ENCODE measurements around the gene TUFM. TPM values are rescaled to one million over a fixed set of nuclear protein-coding genes. Genes with fewer than 3 reads are reported as not detected.

TUFM gene
- total RNA-seq, 1 donor from 2014 or later: 169 TPM

DNA sequence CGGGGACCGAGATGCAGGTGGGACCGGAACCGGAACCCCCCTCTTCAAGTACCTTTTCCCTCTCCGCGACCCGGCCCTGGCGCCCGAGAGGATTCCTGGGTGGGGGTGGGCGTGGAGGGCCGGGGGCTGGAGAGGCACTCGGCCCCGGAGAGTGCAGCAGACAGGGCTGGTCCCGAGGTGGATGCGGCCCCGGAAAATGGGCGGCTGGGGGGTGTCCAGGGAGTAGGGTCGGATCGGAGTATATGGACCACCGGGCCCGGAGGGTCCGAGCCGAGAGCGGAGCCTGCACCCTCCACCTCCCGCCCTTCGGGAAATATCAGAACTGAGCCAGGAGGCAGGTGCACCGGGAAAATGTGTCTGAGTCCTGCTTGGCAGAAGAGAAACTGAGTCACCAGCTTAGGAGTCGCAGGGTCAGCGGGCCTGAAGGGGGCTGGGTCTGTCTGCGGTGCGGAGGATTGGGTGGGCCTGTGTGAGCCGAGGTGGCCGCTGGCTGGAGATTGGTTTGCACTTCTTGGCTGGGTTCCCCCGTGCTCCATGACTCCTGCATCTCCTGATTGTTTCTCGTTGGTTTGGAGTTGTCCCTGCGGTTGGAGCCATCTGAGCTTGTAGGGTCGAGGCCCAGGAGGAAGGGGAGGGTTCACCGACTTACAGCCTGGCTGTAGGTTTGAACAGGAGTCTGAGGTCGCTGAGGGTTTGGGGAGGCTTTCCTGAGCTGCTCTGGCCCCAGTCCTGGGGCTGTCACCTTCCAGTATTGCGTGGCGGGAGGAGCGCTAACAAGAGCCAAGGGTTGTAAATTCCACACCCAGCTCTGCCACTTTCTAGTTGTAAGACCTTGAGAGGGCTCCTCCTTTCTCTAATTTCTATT is 18.0 kb upstream of the TUFM start:
- no peak for DNase-seq (ENCODE audit: low read depth)
- Histone ChIP-seq H3K4me3 (ENCODE audit: low read depth, low read length) (peak overlapping the region; percentile 84), H3K27me3 (ENCODE audit: control insufficient read depth, insufficient read depth, low read length) (no peaks in the 10 kb centered on the region), H3K36me3 (ENCODE audit: control insufficient read depth, insufficient read depth, low read length) (peaks cover 5% of the 10 kb centered on the region)
- TF ChIP-seq CTCF (IDR thresholded peaks at IDR 0.05; ENCODE audit: insufficient read depth, low read length, poor library complexity, severe bottlenecking): no peak

GRCh38 chr16:28859326-28859725 is 13.2 kb upstream of the TUFM start:
- no peak for DNase-seq (ENCODE audit: low read depth)
- TF ChIP-seq CTCF (IDR thresholded peaks at IDR 0.05; ENCODE audit: insufficient read depth, low read length, poor library complexity, severe bottlenecking): no peak
- H3K27me3 ChIP-seq (ENCODE audit: control insufficient read depth, insufficient read depth, low read length): no peaks in the 10 kb centered on the region
- H3K4me3 ChIP-seq (ENCODE audit: low read depth, low read length): no peak overlapping the region
- H3K36me3 ChIP-seq (ENCODE audit: control insufficient read depth, insufficient read depth, low read length): no peaks in the 10 kb centered on the region

DNA sequence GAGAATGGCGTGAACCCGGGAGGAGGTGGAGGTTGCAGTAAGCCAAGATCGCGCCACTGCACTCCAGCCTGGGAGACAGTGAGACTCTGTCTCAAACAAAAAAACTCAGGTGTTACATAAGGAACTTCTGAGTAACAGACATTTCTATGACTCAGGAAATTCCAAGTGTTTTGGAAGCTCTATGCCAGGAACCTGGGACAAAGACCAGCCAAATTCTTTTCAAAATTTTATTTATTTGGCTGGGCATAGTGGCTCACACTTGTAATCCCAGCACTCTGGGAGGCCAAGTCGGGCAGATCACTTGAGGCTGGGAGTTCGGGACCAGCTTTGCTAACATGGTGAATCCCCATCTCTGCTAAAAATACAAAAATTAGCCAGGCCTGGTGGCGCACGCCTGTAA is 12.3 kb upstream of the TUFM start:
- TF ChIP-seq CTCF (IDR thresholded peaks at IDR 0.05; ENCODE audit: insufficient read depth, low read length, poor library complexity, severe bottlenecking): no peak
- Histone ChIP-seq H3K36me3 (ENCODE audit: control insufficient read depth, insufficient read depth, low read length) (no peaks in the 10 kb centered on the region), H3K27me3 (ENCODE audit: control insufficient read depth, insufficient read depth, low read length) (no peaks in the 10 kb centered on the region), H3K4me3 (ENCODE audit: low read depth, low read length) (no peak overlapping the region)
- no peak for DNase-seq (ENCODE audit: low read depth)

DNA sequence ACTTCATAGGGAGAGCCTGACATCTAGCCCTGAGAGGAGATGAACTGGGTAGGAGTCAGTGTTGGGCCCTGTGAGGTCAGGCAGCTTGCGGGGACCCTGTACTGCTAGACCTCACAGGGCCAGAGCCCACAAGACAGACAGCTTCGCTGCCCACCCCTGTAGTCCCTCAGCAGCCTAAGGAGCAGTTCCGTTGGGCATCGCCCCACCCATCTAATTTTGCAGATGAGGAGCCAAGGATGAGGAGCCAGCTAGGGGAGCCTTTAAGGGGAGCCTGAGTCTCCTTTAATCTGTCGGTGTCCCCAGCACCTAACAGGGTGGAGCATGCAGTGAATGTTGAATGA is 755 bp upstream of the TUFM start:
- H3K36me3 ChIP-seq (ENCODE audit: control insufficient read depth, insufficient read depth, low read length): peaks cover 2% of the 10 kb centered on the region
- peak overlapping the region; percentile 93 for H3K4me3 ChIP-seq (ENCODE audit: low read depth, low read length)
- no peaks in the 10 kb centered on the region for H3K27me3 ChIP-seq (ENCODE audit: control insufficient read depth, insufficient read depth, low read length)
- no peak for TF ChIP-seq CTCF (IDR thresholded peaks at IDR 0.05; ENCODE audit: insufficient read depth, low read length, poor library complexity, severe bottlenecking)
- no peak for DNase-seq (ENCODE audit: low read depth)

DNA sequence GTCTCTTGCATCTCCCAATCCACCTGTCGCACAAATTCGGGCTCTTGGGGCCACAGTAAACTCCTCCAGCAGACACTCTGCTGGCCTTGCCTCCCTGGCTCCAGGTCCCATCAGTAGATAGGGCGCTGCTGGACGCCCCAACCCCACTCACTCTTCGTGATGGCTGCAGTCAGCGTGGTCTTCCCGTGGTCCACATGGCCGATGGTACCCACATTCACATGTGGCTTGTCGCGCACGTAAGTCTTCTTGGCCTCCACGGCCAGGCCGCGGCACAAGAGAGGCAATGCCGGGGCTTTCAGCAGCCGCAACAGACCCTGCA is 428 bp downstream of the TUFM start:
- Histone ChIP-seq H3K27me3 (ENCODE audit: control insufficient read depth, insufficient read depth, low read length) (no peaks in the 10 kb centered on the region), H3K36me3 (ENCODE audit: control insufficient read depth, insufficient read depth, low read length) (peaks cover 2% of the 10 kb centered on the region), H3K4me3 (ENCODE audit: low read depth, low read length) (peak overlapping the region; percentile 97)
- no peak for DNase-seq (ENCODE audit: low read depth)
- TF ChIP-seq CTCF (IDR thresholded peaks at IDR 0.05; ENCODE audit: insufficient read depth, low read length, poor library complexity, severe bottlenecking): no peak

GRCh38 chr16:28845293-28845692 is 855 bp downstream of the TUFM start:
- Histone ChIP-seq H3K27me3 (ENCODE audit: control insufficient read depth, insufficient read depth, low read length) (no peaks in the 10 kb centered on the region), H3K36me3 (ENCODE audit: control insufficient read depth, insufficient read depth, low read length) (peaks cover 2% of the 10 kb centered on the region), H3K4me3 (ENCODE audit: low read depth, low read length) (peak overlapping the region; percentile 97)
- no peak for TF ChIP-seq CTCF (IDR thresholded peaks at IDR 0.05; ENCODE audit: insufficient read depth, low read length, poor library complexity, severe bottlenecking)
- DNase-seq (ENCODE audit: low read depth): no peak

All from kidney epithelial cell (primary cell).